ENCODE results near the gene SOD2. TPM values are rescaled to one million over a fixed set of nuclear protein-coding genes. Genes with fewer than 3 reads are reported as not detected.
A peak's percentile ranks its signal among the peaks of the same experiment; 100 is the strongest.

Gene SOD2
- total and polyA plus RNA-seq, 9 of the 15 experiments (the other 6 are each of a cell fraction or from before 2014, with no cell fraction given): 39.8 to 140 (median 95.8) TPM

- peak; percentile 59 to 94 (median 77); a peak in 5 of 6 replicates for TF ChIP-seq CTCF (IDR thresholded peaks at IDR 0.05 in 2 of 3, conservative IDR thresholded peaks at IDR 0.05 in 1 of 3; ENCODE audit: insufficient read depth in 2 of 3, low read depth in 1 of 3, low read length in 3 of 3)
- TF ChIP-seq CEBPG (CRISPR knock-in tag; IDR thresholded peaks at IDR 0.05): no peak
- peak; percentile 91 to 96 for TF ChIP-seq CEBPG (tag; conservative IDR thresholded peaks at IDR 0.05 in 1 of 2, IDR thresholded peaks at IDR 0.05 in 1 of 2)
- TF ChIP-seq NEUROD1 (IDR thresholded peaks at IDR 0.05; ENCODE audit: borderline replicate concordance, low read depth, low read length, partially characterized antibody): no peak
- no peak for TF ChIP-seq TCF3 (CRISPR knock-in tag; IDR thresholded peaks at IDR 0.05)
- no peak for TF ChIP-seq HNRNPH1 (optimal IDR thresholded peaks at IDR 0.05; ENCODE audit: low read depth, low read length)
- TF ChIP-seq ZNF584 (CRISPR knock-in tag; IDR thresholded peaks at IDR 0.05; ENCODE audit: low read depth): no peak
- 0 out of 2 replicates have a peak, but pooled peaks have one; percentile 22 for TF ChIP-seq STAT5A (IDR thresholded peaks at IDR 0.05; ENCODE audit: borderline replicate concordance, low read length)
- no peak for TF ChIP-seq ZNF551 (CRISPR knock-in tag; IDR thresholded peaks at IDR 0.05)
- TF ChIP-seq TCFL5 (CRISPR knock-in tag; conservative IDR thresholded peaks at IDR 0.05): no peak
- no peak for TF ChIP-seq E2F3 (CRISPR knock-in tag; IDR thresholded peaks at IDR 0.05)
- no peak for TF ChIP-seq ZNF778 (CRISPR knock-in tag; IDR thresholded peaks at IDR 0.05)
- TF ChIP-seq SIN3B (IDR thresholded peaks at IDR 0.05; ENCODE audit: low read depth): no peak
- peak; percentile 9; the same call in 1 of the 2 replicates for TF ChIP-seq ELF2 (CRISPR knock-in tag; IDR thresholded peaks at IDR 0.05)
- 0 out of 2 replicates have a peak, but pooled peaks have one; percentile 26 for TF ChIP-seq ZNF512 (tag; IDR thresholded peaks at IDR 0.05)
- peak; percentile 85; the same call in 1 of the 2 replicates for TF ChIP-seq NR2C2 (CRISPR knock-in tag; IDR thresholded peaks at IDR 0.05)
- peak; percentile 95 for TF ChIP-seq NR2C2 (tag; IDR thresholded peaks at IDR 0.05)
- TF ChIP-seq RAD21 (CRISPR knock-in tag; conservative IDR thresholded peaks at IDR 0.05 in 1 of 2, IDR thresholded peaks at IDR 0.05 in 1 of 2): peak; percentile 92 to 96
- no peak for TF ChIP-seq ZNF764 (CRISPR knock-in tag; IDR thresholded peaks at IDR 0.05; ENCODE audit: low read depth)
- no peak for TF ChIP-seq MEF2A (IDR thresholded peaks at IDR 0.05; ENCODE audit: control insufficient read depth, low read depth, low read length)
- TF ChIP-seq BRF2 (IDR thresholded peaks at IDR 0.05; ENCODE audit: borderline replicate concordance, insufficient read depth, insufficient read length): no peak
- peak; percentile 90 for TF ChIP-seq NR2C1 (IDR thresholded peaks at IDR 0.05)
- TF ChIP-seq NR2C1 (tag; IDR thresholded peaks at IDR 0.05): peak; percentile 91
These were observed 1.7 kb downstream of the SOD2 start (continued) for GRCh38 chr6:159691133-159691962.
